B cell (primary cell): ENCODE results near the gene CD300LD. TPM values are rescaled to one million over a fixed set of nuclear protein-coding genes. Genes with fewer than 3 reads are reported as not detected.

Experiments
- ATAC-seq: fragments of 200-7000 bp; cut with Tn5 transposase; one replicate; pipeline ENCODE4 v1.10.0; 2021; ENCODE audit warnings: low read depth, mild to moderate bottlenecking, moderate number of reproducible peaks, moderate library complexity
- CTCF ChIA-PET: fragments of 350-600 bp; sonication (Branson Sonifier 250); formaldehyde crosslinking; loops from one replicate; lab custom pipeline; 2021; ENCODE audit warnings: antibody characterized with exemption, inconsistent platforms; lab: Charles Lee
- POLR2A ChIA-PET: fragments of 350-600 bp; sonication (Branson Sonifier 250); formaldehyde crosslinking; loops from one replicate; lab custom pipeline; 2021; ENCODE audit warnings: antibody characterized with exemption; lab: Charles Lee
- DNase-seq: peaks from one replicate; pipeline ENCODE4 v3.0.0; 2013
- H2AFZ ChIP-seq: 2 replicates; pipeline ENCODE4 v1.6.1; 2012; ENCODE audit warnings: mild to moderate bottlenecking, low read depth, low read length; ENCODE audit not compliant: insufficient read depth, poor library complexity, severe bottlenecking
- H3K27ac ChIP-seq, 2 donors: 1 replicate in 1 of 2; 2 replicates in 1 of 2; pipeline ENCODE4 v1.5.1; 2012 to 2013; ENCODE audit warnings: low read length in 2 of 2, mild to moderate bottlenecking in 2 of 2, moderate library complexity in 1 of 2
- H3K27me3 ChIP-seq, 4 experiments: fragments of 200-600 bp in 1 of 4; sonication (generic) in 1 of 4; replicated peaks in 1 of 4; 1 replicate in 2 of 4; 2 replicates in 2 of 4; pipeline versions ENCODE4 v1.6.1 to v1.7.0; 2013 to 2016; ENCODE audit warnings: low read length in 3 of 4, mild to moderate bottlenecking in 2 of 4, mixed read lengths in 1 of 4, moderate library complexity in 1 of 4; ENCODE audit not compliant: insufficient read depth in 4 of 4, control insufficient read depth in 3 of 4; ENCODE audit errors: control extremely low read depth in 1 of 4
- H3K36me3 ChIP-seq, 2 experiments: replicated peaks in 1 of 2; 1 replicate in 1 of 2; 2 replicates in 1 of 2; pipeline versions ENCODE4 v1.6.1 to v1.7.1; 2013; ENCODE audit warnings: low read length in 1 of 2; ENCODE audit not compliant: insufficient read depth in 2 of 2, control insufficient read depth in 1 of 2; ENCODE audit errors: control extremely low read depth in 1 of 2, extremely low read depth in 1 of 2
- H3K4me1 ChIP-seq, 2 donors: fragments of 200-600 bp in 1 of 2; sonication (generic) in 1 of 2; 1 replicate in 1 of 2; 2 replicates in 1 of 2; pipeline versions ENCODE4 v1.5.1 to v1.6.1; 2013 to 2017; ENCODE audit warnings: low read length in 2 of 2; ENCODE audit not compliant: control insufficient read depth in 2 of 2, insufficient read depth in 2 of 2
- H3K4me2 ChIP-seq: replicated peaks from 2 replicates; pipeline ENCODE3; 2012; ENCODE audit warnings: mild to moderate bottlenecking, low read depth, low read length; ENCODE audit not compliant: poor library complexity, severe bottlenecking
- H3K4me3 ChIP-seq, 5 experiments: fragments of 200-600 bp in 1 of 5; sonication (generic) in 1 of 5; 1 replicate in 3 of 5; 2 replicates in 2 of 5; pipeline versions ENCODE4 v1.5.1 to v1.7.0; 2011 to 2016; ENCODE audit warnings: low read length in 4 of 5, mild to moderate bottlenecking in 4 of 5, low read depth in 2 of 5, control low read depth in 1 of 5, moderate library complexity in 1 of 5; ENCODE audit not compliant: insufficient read depth in 1 of 5; ENCODE audit errors: control extremely low read depth in 1 of 5, extremely low read depth in 1 of 5
- H3K79me2 ChIP-seq: fragments of 200-600 bp; sonication (generic); one replicate; pipeline ENCODE4 v1.6.0; 2016; ENCODE audit warnings: low read length; ENCODE audit not compliant: control insufficient read depth, insufficient read depth
- H3K9ac ChIP-seq: fragments of 200-600 bp; sonication (generic); 2 replicates; pipeline ENCODE4 v1.6.1; 2017; ENCODE audit warnings: mild to moderate bottlenecking, low read length, moderate library complexity
- H3K9me3 ChIP-seq, 3 donors: one replicate each; pipeline versions ENCODE4 v1.6.1 to v1.7.1; 2013; ENCODE audit warnings: low read length in 2 of 3; ENCODE audit not compliant: control insufficient read depth in 2 of 3, insufficient read depth in 1 of 3; ENCODE audit errors: control extremely low read depth in 1 of 3
- H4K20me1 ChIP-seq: 2 replicates; pipeline ENCODE4 v1.6.0; 2012; ENCODE audit warnings: mild to moderate bottlenecking, low read length; ENCODE audit not compliant: insufficient read depth, control insufficient read depth, poor library complexity, severe bottlenecking
- H3K27ac Mint-ChIP-seq: one replicate; pipeline ENCODE4 v1.8.0; 2021; ENCODE audit warnings: mixed read lengths
- H3K27me3 Mint-ChIP-seq: one replicate; pipeline ENCODE4 v1.8.0; 2021; ENCODE audit warnings: mixed read lengths
- H3K4me1 Mint-ChIP-seq: one replicate; pipeline ENCODE4 v1.8.0; 2021; ENCODE audit warnings: mixed read lengths
- H3K4me3 Mint-ChIP-seq: one replicate; pipeline ENCODE4 v1.8.0; 2021; ENCODE audit warnings: mixed read lengths
- H3K9me3 Mint-ChIP-seq: one replicate; pipeline ENCODE4 v1.8.0; 2022; ENCODE audit warnings: mixed read lengths; ENCODE audit not compliant: insufficient read depth
- CTCF ChIP-seq: fragments of 200-600 bp; IDR thresholded peaks from one replicate; pipeline ENCODE4 v1.8.0; 2022; ENCODE audit warnings: antibody characterized with exemption, mild to moderate bottlenecking
- EZH2 ChIP-seq: IDR thresholded peaks from 2 replicates; pipeline ENCODE4 v1.6.1; 2012; ENCODE audit warnings: borderline replicate concordance, low read depth, mild to moderate bottlenecking, moderate library complexity, low read length; ENCODE audit not compliant: insufficient read depth, poor library complexity, severe bottlenecking
- WGBS: methylation state at CpG from one replicate; pipeline ENCODE4 v1.1.5; 2013; ENCODE audit warnings: missing lambda C conversion rate; ENCODE audit not compliant: insufficient coverage; 5-methylcytosine and 5-hydroxymethylcytosine counted together
- intact Hi-C: fragments of 100-400 bp; cut with micrococcal nuclease; formaldehyde crosslinking; loops from one replicate; pipeline ENCODE4 v1.10.0; 2022
- polyA plus RNA-seq: library from polyadenylated mRNA; depleted of rRNA; stranded (reverse); fragments of >200 nt; gene quantifications from 2 replicates; pipeline ENCODE4 v1.2.3, GENCODE V29; 2012
- total RNA-seq, 2 donors: library from RNA; stranded (reverse); fragments of 120-200 nt in 1 of 2; gene quantifications; 1 replicate in 1 of 2; 2 replicates in 1 of 2; pipeline versions ENCODE4 v1.2.3 to v1.2.4, GENCODE V29; 2013 to 2022

Gene CD300LD
- total and polyA plus RNA-seq, 2 donors (not counting 1 experiment from before 2014, with no cell fraction given): not detected

- DNase-seq: peak; percentile 55
- H3K4me1 ChIP-seq: peaks cover 38 to 42% of the 10 kb centered on the region in 2 donors
- POLR2A ChIA-PET: no interaction called here
- H3K9me3 ChIP-seq: peaks cover 0 to 10% (median 4%) of the 10 kb centered on the region in 3 donors
- TF ChIP-seq EZH2: no peak
- no peak for TF ChIP-seq CTCF
- no peak overlapping the region for H2AFZ ChIP-seq
- ATAC-seq: peak; percentile 32
- Mint-ChIP-seq H3K9me3 (no peaks in the 10 kb centered on the region), H3K27me3 (peaks cover 4% of the 10 kb centered on the region), H3K27ac (peak overlapping the region; percentile 7), H3K4me1 (peaks cover 43% of the 10 kb centered on the region), H3K4me3 (peak overlapping the region; percentile 57)
- H3K9ac ChIP-seq: no peak overlapping the region
- no peaks in the 10 kb centered on the region for H3K36me3 ChIP-seq
- peak overlapping the region; percentile 47 for H3K4me2 ChIP-seq
- H4K20me1 ChIP-seq: no peaks in the 10 kb centered on the region
- intact Hi-C loops: no loop called here
- CTCF ChIA-PET: interaction anchor here (1.1 kb wide), 1 partner anchor 29 kb away, joined by 3 read pairs; no protein-coding TSS in a partner anchor
- H3K4me3 ChIP-seq: no peak overlapping the region
- no peaks in the 10 kb centered on the region for H3K79me2 ChIP-seq
- 25% methylated on average over 8 of the region's 10 CpGs for WGBS
- peaks cover 0 to 2% (median 0%) of the 10 kb centered on the region in 4 experiments for H3K27me3 ChIP-seq
- no peak overlapping the region for H3K27ac ChIP-seq
Measured at GRCh38 chr17:74599448-74599939, 7.4 kb upstream of the CD300LD start.

- CTCF ChIA-PET: no interaction called here
- intact Hi-C loops: no loop called here
- H3K79me2 ChIP-seq: no peaks in the 10 kb centered on the region
- Mint-ChIP-seq H3K4me1 (peaks cover 38% of the 10 kb centered on the region), H3K9me3 (no peaks in the 10 kb centered on the region), H3K27ac (no peak overlapping the region), H3K27me3 (peaks cover 4% of the 10 kb centered on the region), H3K4me3 (peak overlapping the region; percentile 52)
- POLR2A ChIA-PET: no interaction called here
- peaks cover 0 to 10% (median 4%) of the 10 kb centered on the region in 3 donors for H3K9me3 ChIP-seq
- peak overlapping the region; percentile 47 for H3K4me2 ChIP-seq
- 0% methylated on average over 2 of the region's 3 CpGs for WGBS
- H4K20me1 ChIP-seq: no peaks in the 10 kb centered on the region
- peaks cover 33 to 37% of the 10 kb centered on the region in 2 donors for H3K4me1 ChIP-seq
- no peak for DNase-seq
- TF ChIP-seq EZH2: no peak
- TF ChIP-seq CTCF: no peak
- H3K27ac ChIP-seq: no peak overlapping the region
- no peak overlapping the region for H2AFZ ChIP-seq
- no peak overlapping the region for H3K9ac ChIP-seq
- no peak overlapping the region for H3K4me3 ChIP-seq
- H3K27me3 ChIP-seq: peaks cover 0 to 2% (median 0%) of the 10 kb centered on the region in 4 experiments
- ATAC-seq: no peak
- H3K36me3 ChIP-seq: no peaks in the 10 kb centered on the region
Measured at GRCh38 chr17:74599023-74599399, 6.9 kb upstream of the CD300LD start.
